ENCODE data around the gene ADAMTS12.
"Not testable (repeated sequence)": the region's sequence is repeated elsewhere in the genome, so short reads cannot be mapped to it uniquely, and the experiment has no call there.

ADAMTS12 gene, protein sequence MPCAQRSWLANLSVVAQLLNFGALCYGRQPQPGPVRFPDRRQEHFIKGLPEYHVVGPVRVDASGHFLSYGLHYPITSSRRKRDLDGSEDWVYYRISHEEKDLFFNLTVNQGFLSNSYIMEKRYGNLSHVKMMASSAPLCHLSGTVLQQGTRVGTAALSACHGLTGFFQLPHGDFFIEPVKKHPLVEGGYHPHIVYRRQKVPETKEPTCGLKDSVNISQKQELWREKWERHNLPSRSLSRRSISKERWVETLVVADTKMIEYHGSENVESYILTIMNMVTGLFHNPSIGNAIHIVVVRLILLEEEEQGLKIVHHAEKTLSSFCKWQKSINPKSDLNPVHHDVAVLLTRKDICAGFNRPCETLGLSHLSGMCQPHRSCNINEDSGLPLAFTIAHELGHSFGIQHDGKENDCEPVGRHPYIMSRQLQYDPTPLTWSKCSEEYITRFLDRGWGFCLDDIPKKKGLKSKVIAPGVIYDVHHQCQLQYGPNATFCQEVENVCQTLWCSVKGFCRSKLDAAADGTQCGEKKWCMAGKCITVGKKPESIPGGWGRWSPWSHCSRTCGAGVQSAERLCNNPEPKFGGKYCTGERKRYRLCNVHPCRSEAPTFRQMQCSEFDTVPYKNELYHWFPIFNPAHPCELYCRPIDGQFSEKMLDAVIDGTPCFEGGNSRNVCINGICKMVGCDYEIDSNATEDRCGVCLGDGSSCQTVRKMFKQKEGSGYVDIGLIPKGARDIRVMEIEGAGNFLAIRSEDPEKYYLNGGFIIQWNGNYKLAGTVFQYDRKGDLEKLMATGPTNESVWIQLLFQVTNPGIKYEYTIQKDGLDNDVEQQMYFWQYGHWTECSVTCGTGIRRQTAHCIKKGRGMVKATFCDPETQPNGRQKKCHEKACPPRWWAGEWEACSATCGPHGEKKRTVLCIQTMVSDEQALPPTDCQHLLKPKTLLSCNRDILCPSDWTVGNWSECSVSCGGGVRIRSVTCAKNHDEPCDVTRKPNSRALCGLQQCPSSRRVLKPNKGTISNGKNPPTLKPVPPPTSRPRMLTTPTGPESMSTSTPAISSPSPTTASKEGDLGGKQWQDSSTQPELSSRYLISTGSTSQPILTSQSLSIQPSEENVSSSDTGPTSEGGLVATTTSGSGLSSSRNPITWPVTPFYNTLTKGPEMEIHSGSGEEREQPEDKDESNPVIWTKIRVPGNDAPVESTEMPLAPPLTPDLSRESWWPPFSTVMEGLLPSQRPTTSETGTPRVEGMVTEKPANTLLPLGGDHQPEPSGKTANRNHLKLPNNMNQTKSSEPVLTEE (N-terminal part only)

DNA sequence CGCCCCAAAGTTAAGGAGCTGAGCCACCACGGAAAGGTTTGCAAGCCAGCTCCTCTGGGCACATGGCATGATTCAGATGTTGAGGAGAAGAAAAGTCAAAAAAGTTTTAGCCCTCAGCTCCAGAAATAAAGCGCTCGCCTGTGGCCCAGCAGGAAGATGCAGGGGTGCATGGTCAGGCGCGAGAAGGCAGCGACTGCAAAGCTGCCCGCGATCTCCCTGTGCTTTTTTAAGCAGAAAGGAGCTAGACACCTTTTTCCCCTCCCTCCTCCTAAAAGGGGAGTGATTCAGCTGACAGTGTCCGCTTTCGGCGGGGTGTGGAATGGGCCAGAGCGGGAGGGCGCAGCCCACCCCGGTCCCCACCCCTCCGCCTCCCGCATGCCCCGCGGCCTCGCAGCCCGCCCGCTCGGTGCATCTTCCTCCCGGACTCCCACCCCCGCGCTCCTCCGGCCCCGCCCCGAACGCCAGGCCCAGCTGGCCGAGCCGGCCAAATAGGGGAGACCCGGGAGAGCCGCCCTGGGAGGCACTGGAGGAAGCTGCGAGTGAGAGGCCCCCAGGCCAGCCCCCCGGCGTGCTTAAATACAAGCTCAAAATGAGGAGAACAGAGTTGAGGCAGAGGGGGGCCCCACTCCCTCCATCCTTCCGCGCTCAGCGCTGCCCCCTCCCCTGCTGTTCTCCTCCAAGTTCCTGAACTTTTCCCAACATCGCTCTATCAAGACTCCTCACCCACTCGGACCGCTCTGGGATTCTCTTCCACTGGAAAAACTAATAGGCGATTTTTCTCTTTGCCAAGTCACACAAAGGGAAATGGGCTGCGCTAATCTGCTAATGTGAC is at the start of gene ADAMTS12:
Gene ADAMTS12 (minus strand): TSS at position 203 of the 832 bp plus-strand sequence. CDS start 134 bp downstream, at position 69.
- no peak for DNase-seq

DNA sequence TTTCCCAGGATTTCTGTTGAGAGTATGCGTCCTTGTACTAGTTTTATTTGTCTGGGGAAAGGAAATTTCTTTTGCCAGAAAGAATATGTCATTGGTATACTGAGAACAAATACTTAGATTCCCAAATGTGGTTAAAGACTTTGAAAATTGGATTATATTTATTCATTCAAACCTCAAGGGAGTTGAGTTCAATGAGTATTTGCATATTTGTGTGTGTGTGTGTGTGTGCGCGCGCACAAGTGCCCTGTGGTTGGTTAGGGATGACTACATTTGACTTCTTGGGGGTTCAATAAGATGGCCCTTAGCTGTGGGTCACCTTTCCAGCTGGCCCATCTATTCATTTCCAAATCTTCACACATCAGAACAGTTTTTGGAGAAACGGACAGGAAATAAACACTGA is 49.3 kb upstream of the ADAMTS12 start:
- no peak for DNase-seq

DNA sequence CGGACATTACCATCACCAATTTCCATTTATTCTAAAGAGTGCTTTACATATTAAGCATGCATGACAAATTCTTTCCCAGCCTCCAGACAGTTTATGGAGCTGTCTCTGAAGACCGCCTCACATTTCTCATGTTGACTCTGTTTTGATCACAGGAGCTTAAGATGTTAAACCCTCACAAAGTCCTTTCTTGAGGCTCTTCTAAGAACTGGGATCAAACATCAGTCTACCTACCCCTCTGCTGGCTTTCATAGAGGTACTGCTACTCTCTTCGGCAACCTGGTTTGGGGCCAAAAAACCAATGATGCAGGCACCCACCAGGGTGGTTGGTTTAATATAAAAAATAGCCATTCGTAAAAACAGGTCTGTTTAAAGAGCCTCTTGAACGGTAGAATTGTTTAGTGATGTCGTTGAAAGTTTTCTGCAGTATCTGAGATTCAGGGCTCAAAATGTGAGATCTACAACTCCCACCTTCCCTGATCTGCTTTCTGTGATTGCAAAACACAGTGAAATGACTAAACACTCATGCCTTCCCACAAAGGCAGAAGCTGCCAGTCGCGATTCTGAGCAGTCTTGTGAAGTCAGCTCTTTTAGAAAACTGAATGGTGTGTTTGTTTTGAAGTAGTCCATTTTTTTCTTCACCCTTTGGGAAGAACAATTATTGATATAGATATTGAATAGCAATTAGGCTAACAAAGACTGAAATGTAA is 47.9 kb upstream of the ADAMTS12 start:
- DNase-seq: no peak

DNA sequence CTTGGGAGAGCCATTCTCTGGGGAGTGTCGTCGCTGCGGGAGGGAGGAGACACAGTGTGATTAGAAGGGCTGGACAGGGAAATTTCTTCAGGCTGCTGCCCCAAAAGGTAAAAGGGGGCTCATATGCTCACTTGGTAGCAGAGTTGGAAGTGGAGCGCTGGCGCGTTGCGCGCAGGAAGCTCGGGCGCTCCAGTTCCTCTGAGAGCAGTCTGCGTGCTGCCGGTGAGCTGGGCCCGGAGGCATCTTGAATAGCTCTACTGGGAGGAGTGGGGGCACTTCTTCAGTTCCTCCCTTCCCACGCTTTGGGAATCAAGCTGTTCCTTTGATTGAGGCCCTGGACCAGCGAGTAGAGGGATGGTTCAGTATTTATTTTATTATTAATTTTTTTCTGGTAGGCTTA is 47.1 kb upstream of the ADAMTS12 start:
- no peak for DNase-seq

DNA sequence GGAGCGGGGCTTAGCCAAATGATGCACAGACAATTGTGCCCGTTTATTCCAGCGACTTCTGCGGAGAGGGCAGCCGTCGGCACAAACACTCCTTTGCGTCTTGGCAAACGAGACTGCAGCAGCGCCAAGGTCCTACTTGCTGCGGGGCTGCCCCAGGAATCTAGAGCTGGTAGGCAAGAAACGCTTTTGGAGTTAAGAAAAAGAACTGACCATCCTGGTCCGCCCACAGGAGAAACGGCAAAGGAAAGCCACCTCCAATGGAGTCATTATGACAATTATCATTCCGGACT is 46.7 kb upstream of the ADAMTS12 start:
- DNase-seq: no peak

DNA sequence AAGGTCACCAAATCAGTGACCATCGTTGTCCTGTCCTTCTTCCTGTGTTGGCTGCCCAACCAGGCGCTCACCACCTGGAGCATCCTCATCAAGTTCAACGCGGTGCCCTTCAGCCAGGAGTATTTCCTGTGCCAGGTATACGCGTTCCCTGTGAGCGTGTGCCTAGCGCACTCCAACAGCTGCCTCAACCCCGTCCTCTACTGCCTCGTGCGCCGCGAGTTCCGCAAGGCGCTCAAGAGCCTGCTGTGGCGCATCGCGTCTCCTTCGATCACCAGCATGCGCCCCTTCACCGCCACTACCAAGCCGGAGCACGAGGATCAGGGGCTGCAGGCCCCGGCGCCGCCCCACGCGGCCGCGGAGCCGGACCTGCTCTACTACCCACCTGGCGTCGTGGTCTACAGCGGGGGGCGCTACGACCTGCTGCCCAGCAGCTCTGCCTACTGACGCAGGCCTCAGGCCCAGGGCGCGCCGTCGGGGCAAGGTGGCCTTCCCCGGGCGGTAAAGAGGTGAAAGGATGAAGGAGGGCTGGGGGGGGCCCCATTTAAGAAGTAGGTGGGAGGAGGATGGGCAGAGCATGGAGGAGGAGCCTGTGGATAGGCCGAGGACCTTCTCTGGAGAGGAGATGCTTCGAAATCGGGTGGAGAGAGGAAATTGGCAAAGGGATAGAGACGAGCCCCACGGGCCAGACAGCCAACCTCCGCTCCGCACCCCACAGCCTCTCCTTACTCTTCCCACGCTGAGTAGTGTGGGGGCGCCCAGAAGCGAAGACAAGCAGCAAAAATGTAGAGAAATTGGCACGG is 46.1 kb upstream of the ADAMTS12 start:
- DNase-seq: no peak

DNA sequence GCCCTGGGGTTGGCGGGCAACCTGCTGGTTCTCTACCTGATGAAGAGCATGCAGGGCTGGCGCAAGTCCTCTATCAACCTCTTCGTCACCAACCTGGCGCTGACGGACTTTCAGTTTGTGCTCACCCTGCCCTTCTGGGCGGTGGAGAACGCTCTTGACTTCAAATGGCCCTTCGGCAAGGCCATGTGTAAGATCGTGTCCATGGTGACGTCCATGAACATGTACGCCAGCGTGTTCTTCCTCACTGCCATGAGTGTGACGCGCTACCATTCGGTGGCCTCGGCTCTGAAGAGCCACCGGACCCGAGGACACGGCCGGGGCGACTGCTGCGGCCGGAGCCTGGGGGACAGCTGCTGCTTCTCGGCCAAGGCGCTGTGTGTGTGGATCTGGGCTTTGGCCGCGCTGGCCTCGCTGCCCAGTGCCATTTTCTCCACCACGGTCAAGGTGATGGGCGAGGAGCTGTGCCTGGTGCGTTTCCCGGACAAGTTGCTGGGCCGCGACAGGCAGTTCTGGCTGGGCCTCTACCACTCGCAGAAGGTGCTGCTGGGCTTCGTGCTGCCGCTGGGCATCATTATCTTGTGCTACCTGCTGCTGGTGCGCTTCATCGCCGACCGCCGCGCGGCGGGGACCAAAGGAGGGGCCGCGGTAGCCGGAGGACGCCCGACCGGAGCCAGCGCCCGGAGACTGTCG is 45.4 kb upstream of the ADAMTS12 start:
- DNase-seq: no peak

DNA sequence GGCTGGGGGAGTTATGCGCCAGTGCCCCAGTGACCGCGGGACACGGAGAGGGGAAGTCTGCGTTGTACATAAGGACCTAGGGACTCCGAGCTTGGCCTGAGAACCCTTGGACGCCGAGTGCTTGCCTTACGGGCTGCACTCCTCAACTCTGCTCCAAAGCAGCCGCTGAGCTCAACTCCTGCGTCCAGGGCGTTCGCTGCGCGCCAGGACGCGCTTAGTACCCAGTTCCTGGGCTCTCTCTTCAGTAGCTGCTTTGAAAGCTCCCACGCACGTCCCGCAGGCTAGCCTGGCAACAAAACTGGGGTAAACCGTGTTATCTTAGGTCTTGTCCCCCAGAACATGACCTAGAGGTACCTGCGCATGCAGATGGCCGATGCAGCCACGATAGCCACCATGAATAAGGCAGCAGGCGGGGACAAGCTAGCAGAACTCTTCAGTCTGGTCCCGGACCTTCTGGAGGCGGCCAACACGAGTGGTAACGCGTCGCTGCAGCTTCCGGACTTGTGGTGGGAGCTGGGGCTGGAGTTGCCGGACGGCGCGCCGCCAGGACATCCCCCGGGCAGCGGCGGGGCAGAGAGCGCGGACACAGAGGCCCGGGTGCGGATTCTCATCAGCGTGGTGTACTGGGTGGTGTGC is 44.7 kb upstream of the ADAMTS12 start, which contains the start of gene RXFP3:
Gene RXFP3 (plus strand): TSS at position 6 of the 636 bp plus-strand sequence. CDS start 355 bp downstream, at position 361.
- DNase-seq: no peak

DNA sequence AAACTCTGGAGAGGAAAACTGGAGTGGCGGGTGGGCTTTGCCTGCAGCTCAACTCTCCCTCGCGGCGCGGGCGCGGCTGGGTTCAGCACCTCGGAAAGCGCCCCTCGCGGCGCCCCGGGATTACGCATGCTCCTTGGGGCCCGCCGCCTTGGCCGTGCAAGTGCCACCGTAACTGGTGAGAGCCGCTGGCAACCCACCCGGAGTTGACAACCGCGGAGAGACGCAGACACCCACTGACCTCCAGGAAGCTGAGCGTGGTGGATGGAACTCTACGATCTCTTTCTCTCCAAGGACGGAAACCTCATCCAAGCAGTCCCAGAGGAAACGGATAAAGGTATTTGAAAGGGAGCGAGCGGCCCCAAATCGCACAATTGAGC is 44.2 kb upstream of the ADAMTS12 start:
- DNase-seq: peak; percentile 34

DNA sequence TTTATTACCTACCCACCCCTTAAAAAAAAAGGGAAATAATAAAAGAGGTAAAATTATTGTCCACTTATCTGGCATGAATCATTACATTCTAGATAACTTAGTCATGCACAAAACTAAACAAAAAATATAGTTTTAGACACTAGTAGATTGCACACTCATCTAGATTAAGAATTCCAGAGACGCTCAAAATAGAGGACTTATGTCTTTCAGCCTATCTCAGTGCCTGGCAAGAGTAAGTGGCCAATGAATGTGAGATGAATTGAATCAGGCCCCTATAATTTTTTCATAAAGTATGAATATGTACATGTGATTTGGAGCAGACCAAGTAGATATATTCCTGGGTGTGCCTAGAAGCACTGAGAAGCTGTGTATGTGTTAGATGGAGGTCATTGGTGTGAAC is 42.4 kb upstream of the ADAMTS12 start:
- DNase-seq: no peak

DNA sequence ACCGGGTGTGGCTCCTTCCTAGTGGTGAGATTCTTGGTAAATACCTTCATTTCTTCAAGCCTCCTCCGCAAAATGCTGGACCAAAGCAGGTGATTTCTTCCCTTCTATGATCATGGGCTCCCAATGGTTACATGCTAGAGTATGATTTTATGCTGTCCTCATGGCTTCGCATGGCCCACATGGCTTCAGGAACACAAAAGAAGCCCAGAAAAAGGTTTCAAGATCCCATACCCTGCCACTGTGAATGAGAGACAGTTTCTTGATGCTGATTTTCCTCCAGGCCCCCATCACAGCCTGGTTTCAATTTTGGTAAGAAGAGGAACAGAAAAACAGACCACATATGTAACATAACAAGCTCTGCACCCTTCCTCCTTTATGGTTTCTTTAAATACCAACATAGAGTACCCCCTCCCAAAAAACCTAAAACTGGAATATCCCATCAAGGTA is 42.0 kb upstream of the ADAMTS12 start:
- DNase-seq: no peak

DNA sequence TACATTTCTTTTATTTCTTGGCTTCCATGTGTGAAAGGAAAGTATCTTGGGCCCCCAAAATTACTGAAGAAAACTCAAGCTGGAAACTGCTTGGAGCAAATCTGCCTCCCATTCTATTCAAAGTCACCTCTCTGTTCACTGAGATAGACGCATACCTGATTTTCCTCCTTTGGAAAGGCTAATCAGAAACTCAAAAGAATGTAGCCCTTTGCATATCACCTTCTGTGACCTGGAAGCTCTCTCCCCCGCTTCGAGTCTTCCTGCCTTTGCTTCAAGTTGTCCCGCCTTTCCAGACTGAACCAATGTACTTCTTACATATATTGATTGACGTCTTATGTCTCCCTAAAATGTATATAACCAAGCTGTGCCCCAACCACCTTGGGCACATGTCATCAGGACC is 39.3 kb upstream of the ADAMTS12 start:
- no peak for DNase-seq

DNA sequence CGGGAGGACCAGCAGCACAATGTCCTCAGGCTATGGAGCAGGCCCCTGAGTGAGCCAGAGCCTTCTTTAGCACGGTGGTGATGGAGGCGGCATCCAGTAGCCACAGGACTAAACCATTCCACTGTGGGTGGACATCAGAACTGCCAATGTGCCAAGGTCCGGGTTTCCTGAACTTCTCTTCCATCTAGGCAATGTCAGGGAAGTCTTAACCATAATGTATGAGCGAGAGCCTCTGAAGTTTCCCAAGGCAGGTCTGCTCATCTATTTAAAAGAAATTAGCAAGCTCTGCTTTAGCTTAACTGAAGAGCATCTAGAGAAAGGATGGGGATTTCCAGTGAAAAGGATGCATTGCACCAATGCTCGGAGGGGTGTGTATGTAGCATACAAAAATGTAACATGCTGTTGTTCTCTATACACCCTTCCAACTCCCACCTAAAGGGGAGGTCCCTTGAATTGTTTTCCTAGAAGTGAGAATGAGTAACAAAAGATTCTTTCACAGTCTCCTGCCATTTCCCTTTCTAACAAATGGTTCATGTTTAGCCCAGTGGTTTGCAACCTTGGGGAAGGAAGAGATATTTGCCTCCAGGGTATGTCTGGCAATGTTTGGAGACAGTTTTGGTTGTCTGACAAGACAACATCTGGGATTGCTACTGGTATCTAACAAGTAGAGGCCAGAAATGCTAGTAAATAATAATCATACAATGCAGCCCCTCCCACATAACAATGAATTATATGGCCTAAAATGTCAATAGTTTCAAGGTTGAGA is 38.3 kb upstream of the ADAMTS12 start:
- DNase-seq: no peak

DNA sequence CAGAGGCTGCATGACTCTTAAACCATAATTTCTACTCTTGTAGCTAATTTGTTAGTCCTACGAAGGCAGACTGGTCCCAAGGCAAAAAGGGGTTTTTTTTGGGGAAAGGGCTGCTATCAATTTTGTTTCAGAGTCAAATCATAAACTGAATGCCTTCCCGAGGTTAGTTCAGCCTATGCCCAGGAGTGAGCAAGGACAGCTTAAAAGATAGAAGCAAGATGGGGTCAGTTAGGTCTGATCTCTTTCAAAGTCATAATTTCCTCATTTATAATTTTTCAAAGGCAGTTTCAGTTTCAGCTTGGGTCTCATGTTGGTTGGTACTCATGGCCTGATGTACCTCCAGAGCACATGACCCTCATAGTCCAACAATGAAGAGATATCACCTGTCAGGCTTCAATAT is 36.5 kb upstream of the ADAMTS12 start:
- no peak for DNase-seq

DNA sequence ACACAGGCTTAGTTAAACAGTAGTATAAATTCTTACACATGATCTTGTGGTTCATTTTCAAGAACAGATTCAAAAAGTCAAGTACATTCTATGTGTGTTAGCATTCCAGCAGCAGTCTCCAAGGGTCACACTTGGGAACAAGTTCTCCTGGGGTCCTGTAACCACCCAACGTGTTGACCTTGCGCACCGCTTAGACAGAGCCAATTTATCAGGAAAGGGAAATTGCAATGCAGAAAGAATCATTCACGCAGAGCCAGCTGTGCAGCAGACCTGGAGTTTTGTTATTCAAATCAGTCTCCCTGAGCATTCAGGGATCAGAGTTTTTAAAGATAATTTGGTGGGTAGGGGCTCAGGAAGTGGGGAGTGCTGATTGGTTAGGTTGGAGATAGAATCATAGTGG is 35.9 kb upstream of the ADAMTS12 start:
- no peak for DNase-seq

DNA sequence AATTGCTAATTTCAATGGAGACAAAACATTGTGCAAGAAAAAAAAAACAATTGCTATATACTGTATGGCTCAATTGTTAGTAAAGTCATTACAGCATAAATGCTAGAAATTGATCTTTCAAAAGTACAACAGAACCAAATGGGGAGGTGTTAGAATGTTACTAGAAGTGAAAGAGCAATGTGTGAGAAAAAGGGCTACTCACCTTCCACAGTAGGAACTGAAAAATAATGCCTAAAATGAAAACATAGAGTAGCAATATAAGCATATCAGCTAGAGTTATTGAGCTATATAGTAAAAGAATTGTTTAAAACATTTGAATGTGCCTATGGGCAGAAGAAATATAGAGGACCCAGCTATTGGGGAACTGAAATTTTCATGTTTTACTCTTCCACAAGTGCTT is 33.5 kb upstream of the ADAMTS12 start:
- DNase-seq: no peak

DNA sequence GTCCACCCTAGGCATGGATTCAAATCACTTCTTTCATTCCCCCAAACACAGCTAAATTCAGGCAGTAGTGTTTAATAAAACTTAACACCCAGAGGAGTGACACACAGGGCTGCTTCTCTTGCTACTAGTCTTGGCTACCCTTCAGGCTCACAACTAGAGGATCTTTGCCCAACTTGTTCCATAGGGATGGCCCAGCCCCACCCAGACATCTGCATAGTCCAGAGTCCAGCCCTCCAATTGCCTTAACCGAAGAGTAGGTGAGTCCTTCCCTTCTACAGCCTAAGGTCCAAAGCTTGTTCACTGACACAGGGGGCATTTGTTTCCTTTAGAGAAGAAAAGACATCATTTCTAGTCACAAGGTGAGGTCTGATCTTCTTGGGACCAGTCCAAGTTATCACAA is 29.2 kb upstream of the ADAMTS12 start:
- DNase-seq: no peak

DNA sequence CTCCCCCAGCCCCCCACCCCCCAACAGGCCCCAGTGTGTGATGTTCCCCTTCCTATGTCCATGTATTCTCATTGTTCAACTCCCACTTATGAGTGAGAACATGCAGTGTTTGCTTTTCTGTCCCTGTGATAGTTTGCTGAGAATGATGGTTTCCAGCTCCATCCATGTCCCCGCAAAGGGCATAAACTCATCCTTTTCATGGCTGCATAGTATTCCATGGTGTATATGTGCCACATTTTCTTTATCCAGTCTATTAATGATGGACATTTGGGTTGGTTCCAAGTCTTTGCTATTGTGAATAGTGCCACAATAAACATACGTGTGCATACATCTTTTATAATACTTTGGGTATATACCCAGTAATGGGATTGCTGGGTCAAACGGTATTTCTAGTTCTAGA is 23.1 kb upstream of the ADAMTS12 start:
- DNase-seq: not testable (repeated sequence)

DNA sequence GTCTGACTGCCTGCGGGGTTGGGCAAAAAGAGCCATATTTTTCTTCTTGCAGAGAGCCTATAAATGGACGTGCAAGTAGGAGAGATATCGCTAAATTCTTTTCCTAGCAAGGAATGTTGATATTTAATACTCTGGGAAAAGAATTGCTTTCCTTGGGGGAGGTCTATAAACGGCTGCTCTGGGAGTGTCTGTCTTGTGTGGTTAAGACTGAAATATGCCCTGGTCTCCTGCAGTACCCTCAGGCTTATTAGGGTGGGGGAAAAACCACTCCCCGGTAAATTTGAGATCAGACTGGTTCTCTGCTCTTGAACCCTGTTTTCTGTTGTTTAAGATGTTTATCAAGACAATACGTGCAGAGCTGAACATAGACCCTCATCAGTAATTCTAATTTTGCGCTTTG is 14.5 kb upstream of the ADAMTS12 start:
- not testable (repeated sequence) for DNase-seq
